Mucosa of descending colon (tissue), 3 donors: Measurements from ENCODE around the gene RALGAPA1. TPM values are rescaled to one million over a fixed set of nuclear protein-coding genes. Genes with fewer than 3 reads are reported as not detected.

Source experiments
- ATAC-seq: fragments of 200-7000 bp; cut with Tn5 transposase; one replicate; pipeline ENCODE4 v1.9.1; 2020; ENCODE audit warnings: mild to moderate bottlenecking, moderate library complexity
- DNase-seq, 3 donors: peaks; one replicate each; pipeline ENCODE4 v3.0.0-alpha.2; 2020
- H3K36me3 ChIP-seq: fragments of 200-600 bp; one replicate; pipeline ENCODE4 v1.8.0; 2021; ENCODE audit warnings: low read depth, mild to moderate bottlenecking
- H3K4me1 ChIP-seq: fragments of 200-600 bp; one replicate; pipeline ENCODE4 v1.8.0; 2021; ENCODE audit warnings: low read depth, mild to moderate bottlenecking
- H3K4me3 ChIP-seq: fragments of 200-600 bp; one replicate; pipeline ENCODE4 v1.8.0; 2021; ENCODE audit warnings: mild to moderate bottlenecking
- H3K9me3 ChIP-seq: fragments of 200-600 bp; one replicate; pipeline ENCODE4 v1.8.0; 2021; ENCODE audit warnings: mild to moderate bottlenecking
- CTCF ChIP-seq: fragments of 200-600 bp; IDR thresholded peaks from one replicate; pipeline ENCODE4 v1.8.0; 2022; ENCODE audit warnings: antibody characterized with exemption, mild to moderate bottlenecking
- intact Hi-C, 2 donors: fragments of 100-400 bp; cut with DNase I in 1 of 2; cut with micrococcal nuclease in 1 of 2; formaldehyde crosslinking; loops; one replicate each; pipeline versions ENCODE4 v1.11.0 to v1.11.1; 2022; cut with DNase I, micrococcal nuclease
- total RNA-seq, 3 donors: library from RNA; stranded (reverse); fragmentation: NEBNext Ultra II Directional in 2 of 3; extraction: Animal tissue kit (Norgen Biotek cat#: 25700) in 2 of 3; gene quantifications; one replicate each; pipeline versions ENCODE4 v1.2.1 to v1.2.4, GENCODE V29; 2021 to 2023
- donor health status: DM: no; HTN: no; CAD: no; lungs with moderate emphysema.
- donor health status: DM: no; HTN: no; CAD: no.
- donor health status: DM: no; HTN: yes; CAD: no.

The RALGAPA1 gene
- total RNA-seq, 3 donors from 2014 or later = 64.4 to 92.1 (median 90.6) TPM

DNA sequence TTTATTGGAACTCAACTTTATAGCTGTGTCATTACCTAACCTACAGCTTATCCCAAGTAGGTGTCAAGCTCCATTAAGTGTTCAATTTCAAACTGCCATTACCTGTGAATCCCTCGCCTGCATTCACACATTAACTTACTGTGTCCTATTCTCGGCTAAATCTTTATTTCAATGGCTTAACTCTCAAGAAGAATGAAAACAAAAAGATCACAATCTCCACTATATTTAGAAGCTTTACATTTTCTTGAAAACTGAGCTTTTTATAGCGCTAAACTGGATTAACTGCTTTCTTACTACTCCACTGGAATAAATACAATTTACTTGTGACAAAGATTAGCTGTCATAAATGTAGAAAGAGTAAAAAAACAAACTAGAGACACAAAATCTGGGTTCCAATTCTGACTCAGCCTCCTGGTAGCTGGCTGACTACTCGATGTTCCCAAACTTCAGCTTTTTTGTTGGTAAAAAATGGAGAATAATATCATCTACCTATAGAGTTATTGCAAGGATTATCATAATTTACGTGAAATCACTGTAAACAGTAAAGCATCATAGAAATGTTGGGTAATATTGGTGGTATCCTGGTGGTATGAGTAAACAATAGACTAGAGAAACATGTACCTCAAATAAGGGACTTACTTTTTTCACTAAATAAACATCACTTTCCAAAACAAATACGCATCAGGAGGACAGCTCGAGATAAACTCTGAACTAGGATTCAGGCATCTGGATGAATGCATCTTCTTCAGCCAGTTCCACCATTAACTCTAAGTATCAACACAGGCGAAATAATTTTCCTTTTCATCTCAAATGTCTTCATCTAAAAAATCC is 1.7 kb downstream of the RALGAPA1 start:
- no peak for TF ChIP-seq CTCF
- no peaks in the 10 kb centered on the region for H3K36me3 ChIP-seq
- no peak overlapping the region for H3K4me3 ChIP-seq
- H3K9me3 ChIP-seq = no peaks in the 10 kb centered on the region
- no peak for ATAC-seq
- intact Hi-C loops = no loop called here
- peaks cover 21% of the 10 kb centered on the region for H3K4me1 ChIP-seq
- no peak for DNase-seq

DNA sequence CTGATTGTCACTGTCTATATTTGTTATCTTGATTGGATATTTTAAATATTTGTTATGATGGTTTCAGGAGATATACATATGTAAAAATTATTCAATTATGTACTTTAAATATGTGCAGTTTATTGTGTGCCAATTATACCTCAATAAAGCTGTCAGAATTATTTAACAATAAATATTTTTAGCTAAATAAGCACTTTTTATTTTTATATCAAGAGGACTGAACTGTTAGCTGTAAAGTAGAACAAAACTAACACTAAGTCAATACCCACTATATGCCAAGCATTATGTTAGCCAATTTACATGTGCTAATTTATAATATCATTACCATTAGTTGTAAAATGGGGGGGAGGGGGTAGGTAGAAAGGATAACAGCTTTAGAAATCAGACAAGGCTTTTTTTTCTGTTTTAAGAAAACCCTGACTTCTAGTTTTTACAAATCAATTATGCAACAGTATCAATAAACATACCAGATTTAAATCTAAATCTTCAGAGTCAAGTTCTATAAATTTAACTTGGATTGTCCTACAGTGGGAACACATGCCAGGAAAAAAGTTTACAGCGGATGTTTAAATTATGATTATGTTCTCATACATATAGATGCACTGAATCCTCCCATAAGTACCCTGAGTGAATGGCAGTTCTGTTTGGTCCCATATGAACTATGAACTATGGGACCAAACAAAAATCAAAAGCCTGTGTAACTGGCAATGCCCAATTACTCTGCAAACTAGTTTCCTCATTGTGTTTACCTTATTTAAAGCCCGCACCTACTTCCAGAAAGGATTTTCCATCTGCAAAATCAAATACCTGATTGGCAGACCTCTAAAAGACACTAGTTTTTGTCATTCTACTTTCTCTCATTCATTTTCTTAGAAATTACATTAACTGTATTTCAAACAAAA is 2.8 kb downstream of the RALGAPA1 start:
- H3K9me3 ChIP-seq = no peaks in the 10 kb centered on the region
- H3K36me3 ChIP-seq = no peaks in the 10 kb centered on the region
- DNase-seq (peak in 1 of 3 donors; percentile 25), ATAC-seq (peak; percentile 43)
- H3K4me1 ChIP-seq = peaks cover 21% of the 10 kb centered on the region
- no peak for TF ChIP-seq CTCF
- H3K4me3 ChIP-seq = no peak overlapping the region
- intact Hi-C loops = no loop called here

DNA sequence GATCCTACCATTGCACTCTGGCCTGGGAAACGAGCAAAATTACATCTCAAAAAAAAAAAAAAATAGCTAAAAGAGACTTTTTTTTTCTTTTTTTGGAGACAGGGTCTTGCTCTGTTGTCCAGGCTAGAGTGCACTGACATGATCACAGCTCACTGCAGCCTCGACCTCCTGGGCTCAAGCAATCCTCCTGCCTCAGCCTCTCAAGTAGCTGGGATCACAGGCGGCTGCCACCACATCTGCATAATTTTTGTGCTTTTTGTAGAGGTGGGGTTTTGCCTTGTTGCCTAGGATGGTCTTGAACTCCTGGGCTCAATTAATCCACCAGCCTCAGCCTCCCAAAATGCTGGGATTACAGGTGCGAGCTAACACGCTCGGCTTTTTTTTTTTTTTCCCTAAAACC is 11.3 kb downstream of the RALGAPA1 start:
- no peaks in the 10 kb centered on the region for H3K9me3 ChIP-seq
- DNase-seq (no peak), ATAC-seq (no peak)
- no peaks in the 10 kb centered on the region for H3K36me3 ChIP-seq
- no peak overlapping the region for H3K4me3 ChIP-seq
- no peak for TF ChIP-seq CTCF
- intact Hi-C loops = no loop called here
- H3K4me1 ChIP-seq = peaks cover 18% of the 10 kb centered on the region

DNA sequence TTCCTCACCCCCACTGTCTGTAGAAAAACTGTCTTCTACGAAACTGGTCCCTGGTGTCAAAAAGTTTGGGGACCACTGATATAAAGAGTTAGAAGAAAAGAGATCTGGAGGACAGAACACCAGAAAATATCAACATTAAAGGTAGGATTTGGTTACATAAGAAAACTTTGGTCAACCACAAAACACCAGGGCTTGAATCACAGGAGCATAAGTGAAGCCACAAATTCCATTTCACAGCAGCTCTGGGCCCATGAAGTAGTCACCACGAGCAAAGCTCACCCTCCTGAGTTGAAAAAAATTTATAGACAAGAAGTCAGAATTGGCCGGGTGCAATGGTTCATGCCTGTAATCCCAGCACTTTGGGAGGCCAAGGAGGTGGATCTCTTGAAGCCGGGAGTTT is 19.4 kb downstream of the RALGAPA1 start:
- intact Hi-C loops = no loop called here
- no peak for TF ChIP-seq CTCF
- Histone ChIP-seq H3K9me3 (no peaks in the 10 kb centered on the region), H3K4me1 (peaks cover 6% of the 10 kb centered on the region), H3K36me3 (no peaks in the 10 kb centered on the region), H3K4me3 (no peak overlapping the region)
- DNase-seq (no peak), ATAC-seq (no peak)

DNA sequence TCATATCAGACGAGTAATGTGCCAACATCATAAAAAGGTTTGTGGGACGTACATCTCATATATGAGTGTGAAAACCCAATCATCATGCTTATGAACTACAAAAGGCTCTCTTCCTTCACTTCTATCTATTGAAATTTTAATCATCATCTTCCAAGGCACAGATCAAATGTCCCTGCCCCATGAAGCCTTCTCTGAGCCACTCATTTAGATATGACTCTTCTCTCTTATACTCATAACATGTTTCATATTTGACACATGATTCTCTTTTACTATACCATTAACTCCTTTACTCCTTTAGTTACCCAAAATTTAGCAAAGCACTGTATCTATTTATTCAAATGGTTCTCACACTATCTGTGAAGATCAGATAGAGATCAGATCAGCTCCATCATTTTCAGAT is 22.2 kb downstream of the RALGAPA1 start:
- no peak overlapping the region for H3K4me3 ChIP-seq
- TF ChIP-seq CTCF = no peak
- no peaks in the 10 kb centered on the region for H3K36me3 ChIP-seq
- H3K9me3 ChIP-seq = no peaks in the 10 kb centered on the region
- no peaks in the 10 kb centered on the region for H3K4me1 ChIP-seq
- no peak for DNase-seq
- intact Hi-C loops = no loop called here
- no peak for ATAC-seq
